NCI-H187 (cell line): ENCODE data around the gene CXCL16.
"Not testable (repeated sequence)": the region's sequence is repeated elsewhere in the genome, so short reads cannot be mapped to it uniquely, and the experiment has no call there.

Source experiments
- DNase-seq, 2 experiments: peaks; one replicate each; lab custom pipeline; 2025; lab: John Stamatoyannopoulos, UW

The CXCL16 gene

DNA sequence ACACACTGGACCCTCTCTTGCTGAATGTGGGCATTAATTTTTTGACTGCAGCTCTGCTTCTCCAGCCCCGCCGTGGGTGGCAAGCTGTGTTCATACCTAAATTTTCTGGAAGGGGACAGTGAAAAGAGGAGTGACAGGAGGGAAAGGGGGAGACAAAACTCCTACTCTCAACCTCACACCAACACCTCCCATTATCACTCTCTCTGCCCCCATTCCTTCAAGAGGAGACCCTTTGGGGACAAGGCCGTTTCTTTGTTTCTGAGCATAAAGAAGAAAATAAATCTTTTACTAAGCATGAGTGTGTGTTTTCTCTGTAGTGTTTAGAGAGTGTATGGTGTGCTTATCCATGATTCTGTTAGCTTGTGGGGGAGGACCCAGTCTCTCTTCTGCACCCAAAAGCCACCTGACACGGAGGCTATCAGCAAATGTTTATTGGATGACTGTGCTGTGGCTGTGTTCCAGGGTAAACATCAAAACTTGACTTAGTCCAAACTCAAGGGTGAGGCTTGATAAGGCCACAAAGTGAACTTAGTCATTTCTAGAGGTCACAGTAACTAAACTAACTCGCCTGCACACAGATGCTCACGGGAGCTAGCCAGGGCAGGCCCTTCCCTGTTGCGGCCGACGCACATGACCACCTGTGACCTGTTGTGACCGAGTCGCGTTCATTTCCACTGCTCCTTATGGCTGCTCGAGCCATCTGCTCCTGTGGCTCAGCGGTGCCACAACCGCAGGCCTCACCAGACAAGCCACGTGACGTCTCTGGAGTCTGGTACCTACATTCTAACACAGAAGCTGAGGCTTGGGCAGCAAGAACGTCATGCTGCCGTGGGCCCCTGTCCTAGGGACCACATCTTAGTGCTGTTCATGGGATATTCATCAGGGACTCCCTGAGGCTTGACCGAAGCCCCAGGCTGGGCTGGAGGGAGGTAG, 18.3 kb downstream of the CXCL16 start:
- DNase-seq = no peak

DNA sequence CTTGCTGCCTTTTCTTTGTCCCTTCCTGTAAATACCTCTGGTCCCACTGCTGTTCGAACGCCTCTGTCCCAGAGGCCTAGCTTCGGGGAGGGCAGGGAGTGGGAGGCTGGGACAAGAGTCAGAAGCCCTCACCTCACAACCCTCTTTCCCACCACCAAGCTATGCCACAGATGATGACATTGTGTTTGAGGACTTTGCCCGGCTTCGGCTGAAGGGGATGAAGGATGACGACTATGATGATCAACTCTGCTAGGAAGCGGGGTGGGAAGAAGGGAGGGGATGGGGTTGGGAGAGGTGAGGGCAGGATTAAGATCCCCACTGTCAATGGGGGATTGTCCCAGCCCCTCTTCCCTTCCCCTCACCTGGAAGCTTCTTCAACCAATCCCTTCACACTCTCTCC, 18.9 kb downstream of the CXCL16 start:
- no peak for DNase-seq

DNA sequence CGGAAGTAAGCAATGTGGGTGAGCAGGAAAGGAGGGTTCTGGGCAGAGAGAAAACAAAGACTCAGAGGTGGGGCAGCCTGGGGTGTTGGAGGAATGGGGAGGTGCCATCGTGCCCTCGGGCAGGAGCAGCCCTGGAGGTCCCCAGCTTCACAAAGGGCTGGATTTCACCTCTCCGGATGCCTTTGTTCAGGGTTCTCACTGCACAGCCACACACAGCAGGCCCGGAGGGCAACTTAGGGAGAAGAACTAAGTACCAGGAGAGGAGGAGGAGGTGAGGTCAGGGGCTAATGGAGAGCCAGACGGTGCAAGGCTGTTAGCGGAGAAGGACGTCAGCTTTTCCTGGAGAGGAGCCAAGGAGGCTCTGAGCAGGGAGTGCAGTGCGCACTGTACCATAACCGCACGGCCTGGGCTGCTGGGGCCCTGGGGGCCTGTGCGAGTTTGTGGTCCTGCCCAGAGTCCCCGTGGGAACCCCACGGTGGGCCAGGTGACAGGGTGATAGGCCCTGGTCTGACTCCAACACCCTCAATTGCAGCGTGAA, 20.0 kb downstream of the CXCL16 start:
- no peak for DNase-seq

- no peak for DNase-seq
Measured at GRCh38 chr17:4719146-4719545, 20.6 kb downstream of the CXCL16 start.

GRCh38 chr17:4718276-4718675, 21.5 kb downstream of the CXCL16 start:
- DNase-seq = no peak

GRCh38 chr17:4717791-4718190, 21.9 kb downstream of the CXCL16 start:
- no peak for DNase-seq

GRCh38 chr17:4716081-4716480, 23.6 kb downstream of the CXCL16 start:
- DNase-seq = no peak

DNA sequence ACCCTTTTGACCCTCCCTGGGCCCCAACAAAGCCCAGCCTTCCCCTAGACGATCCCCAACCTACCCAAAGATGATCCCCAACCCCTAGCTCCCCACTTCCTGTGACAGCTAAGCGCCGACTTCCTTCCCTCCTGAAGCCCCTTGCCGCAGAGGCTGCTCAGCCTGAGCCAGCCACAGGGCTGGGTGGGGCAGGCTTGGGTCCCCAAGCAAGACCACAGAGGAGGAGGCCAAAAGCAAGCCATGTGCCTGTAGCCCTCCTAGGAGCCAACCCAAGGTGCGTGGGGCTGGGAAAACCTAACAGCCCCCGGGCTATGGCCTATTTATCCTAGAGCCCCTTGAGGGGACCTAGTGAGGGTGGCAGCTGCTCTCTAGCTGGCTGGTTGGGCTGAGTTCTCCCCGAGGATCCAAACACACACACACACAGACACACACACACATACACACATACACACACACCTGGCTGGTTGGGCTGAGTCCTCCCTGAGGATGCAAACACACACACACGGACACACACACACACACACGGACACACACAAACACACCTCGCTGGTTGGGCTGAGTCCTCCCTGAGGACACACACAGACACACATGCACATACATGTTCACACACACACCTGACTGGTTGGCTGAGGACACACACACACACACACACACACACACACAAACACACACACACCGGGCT, 24.5 kb downstream of the CXCL16 start:
- DNase-seq = no peak

GRCh38 chr17:4714340-4715062, 25.2 kb downstream of the CXCL16 start:
- DNase-seq = not testable (repeated sequence)

DNA sequence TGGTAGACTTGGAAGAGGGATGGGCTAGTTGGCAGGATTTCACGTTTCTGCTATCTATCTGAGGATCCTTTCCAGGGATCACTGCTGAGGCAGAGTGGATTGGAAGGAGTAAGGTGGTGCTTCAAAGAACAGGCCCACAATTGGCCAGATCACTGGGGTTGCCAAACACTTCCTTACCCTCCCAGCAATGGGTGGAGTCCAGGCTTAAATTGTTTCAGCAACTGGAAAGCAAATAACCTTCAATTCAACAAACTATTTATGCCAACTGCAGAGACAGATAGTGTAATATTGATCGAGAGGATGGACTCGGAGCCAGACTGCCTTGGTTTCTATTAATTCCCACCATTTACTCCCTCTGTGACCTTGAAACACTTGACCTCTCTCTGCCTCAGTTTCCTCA, 27.2 kb downstream of the CXCL16 start:
- no peak for DNase-seq

- no peak for DNase-seq
Measured at GRCh38 chr17:4711661-4712181, 28.0 kb downstream of the CXCL16 start.

DNA sequence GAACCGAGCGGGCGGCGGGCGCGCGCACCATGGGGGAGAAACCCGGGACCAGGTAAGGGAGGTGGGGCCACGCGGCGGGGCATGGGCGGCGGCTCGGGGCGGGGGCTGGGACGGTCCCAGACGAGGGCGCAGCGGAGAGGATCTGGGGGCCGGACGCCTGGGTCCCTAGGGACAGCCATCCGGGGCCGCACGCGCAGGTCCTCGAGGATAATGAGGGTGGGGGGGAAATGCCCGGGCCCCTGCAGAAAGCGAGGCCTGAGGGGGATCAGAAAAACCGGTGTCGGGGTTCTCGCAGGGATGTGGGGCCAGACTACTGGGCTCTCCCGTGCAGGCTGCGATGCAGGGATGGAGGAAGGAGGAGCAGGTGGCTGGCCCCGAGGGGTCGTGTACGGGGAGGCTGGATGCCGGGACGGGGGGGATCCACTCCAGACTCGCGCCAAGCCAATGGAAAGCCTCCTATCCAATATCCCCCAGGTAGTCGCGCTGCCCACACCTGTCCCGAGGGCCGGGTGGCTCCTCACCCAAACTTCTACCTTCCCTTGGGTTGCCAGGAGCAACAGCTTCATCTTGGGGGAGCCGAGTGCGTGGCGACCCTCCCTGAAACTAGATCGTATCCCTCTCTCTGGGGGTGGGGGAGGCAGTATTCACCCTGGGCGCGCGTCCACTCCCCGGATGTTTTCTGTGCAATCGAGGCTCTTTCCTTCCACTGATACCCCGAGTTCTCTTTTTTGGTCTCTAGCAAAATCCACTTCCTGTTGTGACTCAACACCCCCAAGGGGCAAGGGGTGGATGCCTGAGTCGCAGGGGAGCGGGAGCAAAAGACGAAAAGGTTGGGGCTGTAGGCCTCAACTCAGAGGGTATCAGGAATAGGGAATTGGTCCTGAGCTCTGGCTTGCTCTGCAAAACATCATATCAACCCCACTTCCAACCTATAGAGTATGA, 28.8 kb downstream of the CXCL16 start:
- DNase-seq = no peak

- peak; percentile 93 to 94 for DNase-seq
Measured at GRCh38 chr17:4709794-4710692, 29.7 kb downstream of the CXCL16 start, which contains the start of gene ARRB2. TSS of gene ARRB2 (plus strand) at chr17:4710632. CDS start at chr17:4710722, 90 bp downstream.

DNA sequence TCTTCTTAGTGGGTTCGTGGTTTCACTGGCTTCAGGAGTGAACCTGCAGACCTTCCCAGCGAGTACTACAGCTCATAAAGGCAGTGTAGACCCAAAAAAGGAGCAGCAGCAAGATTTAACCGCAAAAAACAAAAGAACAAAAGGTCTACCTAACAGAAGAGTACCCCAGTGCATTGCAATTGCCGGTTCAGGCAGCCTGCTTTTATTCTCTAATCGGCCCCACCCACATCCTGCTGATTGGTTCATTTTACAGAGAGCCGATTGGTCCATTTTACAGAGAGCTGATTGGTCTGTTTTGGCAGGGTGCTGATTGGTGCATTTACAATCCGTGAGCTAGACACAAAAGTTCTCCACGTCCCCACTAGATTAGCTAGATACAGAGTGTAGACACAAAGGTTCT, 31.3 kb downstream of the CXCL16 start:
- DNase-seq = no peak

DNA sequence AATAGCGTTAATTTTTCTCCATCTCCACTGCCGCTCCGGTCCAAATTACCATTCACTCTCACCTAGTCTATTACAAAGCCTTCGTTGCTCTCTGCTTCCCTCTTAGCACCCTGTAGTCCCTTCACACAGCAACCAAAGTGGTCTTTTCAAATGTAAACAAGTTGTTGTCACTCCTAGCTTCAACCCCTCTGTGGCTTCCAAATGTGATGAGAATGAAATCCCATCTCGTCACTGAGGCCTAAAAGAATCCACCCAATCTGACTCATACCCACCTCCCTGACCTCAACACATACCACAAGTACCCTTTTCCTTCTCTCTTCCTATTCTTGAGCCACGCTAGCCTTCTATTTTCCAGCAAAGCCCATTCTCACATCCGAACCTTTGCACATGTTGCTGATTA, 33.6 kb downstream of the CXCL16 start:
- DNase-seq = no peak

GRCh38 chr17:4704991-4705390, 34.7 kb downstream of the CXCL16 start:
- no peak for DNase-seq

GRCh38 chr17:4704574-4704907, 35.2 kb downstream of the CXCL16 start:
- not testable (repeated sequence) for DNase-seq

DNA sequence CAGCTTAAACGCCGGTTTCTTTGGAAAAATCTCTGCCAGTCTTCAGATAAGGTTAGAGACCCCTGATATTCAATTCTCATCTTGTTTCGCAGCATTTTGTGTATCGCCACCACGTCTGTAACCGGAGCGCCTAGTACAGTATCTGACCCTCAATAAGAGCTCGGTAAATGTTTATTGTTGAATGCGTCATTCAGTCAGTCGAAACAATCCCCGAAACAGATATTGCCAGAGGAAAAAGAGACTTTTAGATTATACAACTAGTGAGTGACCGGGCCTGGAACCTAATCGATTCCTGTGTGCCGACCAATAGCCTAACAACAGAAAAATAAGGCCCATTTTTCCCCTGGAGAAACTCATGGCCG, 36.4 kb downstream of the CXCL16 start:
- no peak for DNase-seq

GRCh38 chr17:4701116-4701515, 38.6 kb downstream of the CXCL16 start:
- no peak for DNase-seq
